Measurements from ENCODE around the gene ANXA8L1.
"Not testable (repeated sequence)": the region's sequence is repeated elsewhere in the genome, so short reads cannot be mapped to it uniquely, and the experiment has no call there.

ANXA8L1 gene, protein sequence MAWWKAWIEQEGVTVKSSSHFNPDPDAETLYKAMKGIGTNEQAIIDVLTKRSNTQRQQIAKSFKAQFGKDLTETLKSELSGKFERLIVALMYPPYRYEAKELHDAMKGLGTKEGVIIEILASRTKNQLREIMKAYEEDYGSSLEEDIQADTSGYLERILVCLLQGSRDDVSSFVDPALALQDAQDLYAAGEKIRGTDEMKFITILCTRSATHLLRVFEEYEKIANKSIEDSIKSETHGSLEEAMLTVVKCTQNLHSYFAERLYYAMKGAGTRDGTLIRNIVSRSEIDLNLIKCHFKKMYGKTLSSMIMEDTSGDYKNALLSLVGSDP

GRCh38 chr10:46375406-46375805, at the start of gene ANXA8L1:
ANXA8L1 (plus strand) TSS chr10:46375776; CDS start chr10:46375852, 76 bp downstream.
- H3K27me3 ChIP-seq (ENCODE audit: low read length); H4K20me1 ChIP-seq (ENCODE audit: low read depth, low read length); H3K9me2 ChIP-seq (replicated peaks; ENCODE audit: insufficient read depth, low read length); H3K27ac ChIP-seq (ENCODE audit: low read depth, low read length); H2AFZ ChIP-seq (ENCODE audit: low read depth, low read length, severe bottlenecking); H3K9ac ChIP-seq (ENCODE audit: low read length); H3K4me2 ChIP-seq (ENCODE audit: low read depth, low read length, poor library complexity, severe bottlenecking); H3F3A ChIP-seq (ENCODE audit: insufficient read depth); H3K79me2 ChIP-seq (ENCODE audit: insufficient read depth, low read length); H3K4me3 ChIP-seq (ENCODE audit: insufficient read depth, low read length, poor library complexity, severe bottlenecking); H3K36me3 ChIP-seq (ENCODE audit: low read length); H3K9me3 ChIP-seq (ENCODE audit: insufficient read depth, low read length): not testable (repeated sequence)

DNA sequence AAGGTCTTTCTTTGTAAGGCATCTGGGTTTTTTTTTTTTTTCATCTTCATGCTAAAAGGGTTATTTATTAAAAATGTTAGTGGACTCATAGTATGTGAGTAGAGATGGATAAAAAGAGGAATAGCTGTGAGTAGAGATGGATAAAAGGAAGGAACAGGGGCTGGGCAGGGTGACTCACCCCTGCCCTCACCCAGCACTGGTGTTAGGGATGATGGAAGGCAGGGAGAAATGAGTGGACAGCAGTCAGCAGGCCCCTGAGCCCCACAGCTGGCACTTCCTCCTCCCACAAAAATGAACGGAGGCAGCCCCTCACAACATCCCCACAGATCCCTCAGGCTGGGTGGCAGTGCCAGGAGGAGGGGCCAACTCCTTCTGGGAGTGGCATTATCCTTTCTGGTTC, 49.5 kb upstream of the ANXA8L1 start:
- no peak overlapping the region for H3K4me3 ChIP-seq (ENCODE audit: insufficient read depth, low read length, poor library complexity, severe bottlenecking)
- H3K36me3 ChIP-seq (ENCODE audit: low read length), result no peaks in the 10 kb centered on the region
- no peaks in the 10 kb centered on the region for H3K9me3 ChIP-seq (ENCODE audit: insufficient read depth, low read length)

GRCh38 chr10:46326971-46327370, 48.6 kb upstream of the ANXA8L1 start:
- Histone ChIP-seq H4K20me1 (ENCODE audit: low read depth, low read length) (no peaks in the 10 kb centered on the region), H3K27me3 (ENCODE audit: low read length) (no peaks in the 10 kb centered on the region), H3K36me3 (ENCODE audit: low read length) (no peaks in the 10 kb centered on the region), H3K9ac (ENCODE audit: low read length) (no peak overlapping the region), H3K4me2 (ENCODE audit: low read depth, low read length, poor library complexity, severe bottlenecking) (no peak overlapping the region), H3K9me3 (ENCODE audit: insufficient read depth, low read length) (no peaks in the 10 kb centered on the region), H2AFZ (ENCODE audit: low read depth, low read length, severe bottlenecking) (no peak overlapping the region), H3K27ac (ENCODE audit: low read depth, low read length) (no peak overlapping the region), H3K9me2 (replicated peaks; ENCODE audit: insufficient read depth, low read length) (no peaks in the 10 kb centered on the region), H3K4me3 (ENCODE audit: insufficient read depth, low read length, poor library complexity, severe bottlenecking) (no peak overlapping the region), H3F3A (ENCODE audit: insufficient read depth) (no peaks in the 10 kb centered on the region), H3K79me2 (ENCODE audit: insufficient read depth, low read length) (no peaks in the 10 kb centered on the region)
- TF ChIP-seq EZH2phosphoT487 (conservative IDR thresholded peaks at IDR 0.05; ENCODE audit: low read length) (no peak), CTCF (IDR thresholded peaks at IDR 0.05; ENCODE audit: insufficient read depth, low read length, poor library complexity, severe bottlenecking) (no peak)

More for the DNA sequence above, 49.5 kb upstream of the ANXA8L1 start:
- H3K4me2 ChIP-seq (ENCODE audit: low read depth, low read length, poor library complexity, severe bottlenecking), result no peak overlapping the region
- TF ChIP-seq CTCF (IDR thresholded peaks at IDR 0.05; ENCODE audit: insufficient read depth, low read length, poor library complexity, severe bottlenecking), result no peak
- TF ChIP-seq EZH2phosphoT487 (conservative IDR thresholded peaks at IDR 0.05; ENCODE audit: low read length), result no peak
- no peak overlapping the region for H3K27ac ChIP-seq (ENCODE audit: low read depth, low read length)
- H4K20me1 ChIP-seq (ENCODE audit: low read depth, low read length), result no peaks in the 10 kb centered on the region
- no peak overlapping the region for H2AFZ ChIP-seq (ENCODE audit: low read depth, low read length, severe bottlenecking)
- no peaks in the 10 kb centered on the region for H3K27me3 ChIP-seq (ENCODE audit: low read length)
- H3K9ac ChIP-seq (ENCODE audit: low read length), result no peak overlapping the region
- H3F3A ChIP-seq (ENCODE audit: insufficient read depth), result no peaks in the 10 kb centered on the region
- H3K9me2 ChIP-seq (replicated peaks; ENCODE audit: insufficient read depth, low read length), result no peaks in the 10 kb centered on the region
- H3K79me2 ChIP-seq (ENCODE audit: insufficient read depth, low read length), result no peaks in the 10 kb centered on the region

DNA sequence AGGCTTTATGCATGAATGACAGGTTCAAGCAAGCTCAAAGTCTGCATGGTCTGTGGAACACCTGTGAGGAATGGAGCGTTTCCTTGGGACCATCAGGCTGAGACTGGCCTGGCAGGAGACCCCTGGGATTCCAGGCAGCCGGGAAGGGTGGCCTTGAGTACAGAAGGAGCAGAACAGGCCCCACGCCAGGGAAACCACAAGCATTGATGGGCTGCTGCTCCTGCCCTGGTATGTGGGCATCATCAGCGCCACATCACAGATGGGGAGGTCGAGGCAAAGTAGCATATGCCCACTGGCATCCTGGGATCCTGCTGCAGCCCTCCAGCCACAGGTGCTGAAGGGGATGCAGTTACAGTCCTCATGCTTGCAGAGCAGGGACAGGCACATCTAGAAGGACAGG, 47.9 kb upstream of the ANXA8L1 start:
- TF ChIP-seq CTCF (IDR thresholded peaks at IDR 0.05; ENCODE audit: insufficient read depth, low read length, poor library complexity, severe bottlenecking) (no peak), EZH2phosphoT487 (conservative IDR thresholded peaks at IDR 0.05; ENCODE audit: low read length) (no peak)

More for the DNA sequence above, 47.9 kb upstream of the ANXA8L1 start:
- Histone ChIP-seq H3K9me2 (replicated peaks; ENCODE audit: insufficient read depth, low read length) (no peaks in the 10 kb centered on the region), H4K20me1 (ENCODE audit: low read depth, low read length) (no peaks in the 10 kb centered on the region), H3K79me2 (ENCODE audit: insufficient read depth, low read length) (no peaks in the 10 kb centered on the region), H3K27me3 (ENCODE audit: low read length) (no peaks in the 10 kb centered on the region), H3K9me3 (ENCODE audit: insufficient read depth, low read length) (no peaks in the 10 kb centered on the region), H3K9ac (ENCODE audit: low read length) (no peak overlapping the region), H3F3A (ENCODE audit: insufficient read depth) (no peaks in the 10 kb centered on the region), H3K27ac (ENCODE audit: low read depth, low read length) (no peak overlapping the region), H3K36me3 (ENCODE audit: low read length) (no peaks in the 10 kb centered on the region), H3K4me2 (ENCODE audit: low read depth, low read length, poor library complexity, severe bottlenecking) (no peak overlapping the region), H2AFZ (ENCODE audit: low read depth, low read length, severe bottlenecking) (no peak overlapping the region), H3K4me3 (ENCODE audit: insufficient read depth, low read length, poor library complexity, severe bottlenecking) (no peak overlapping the region)

Data from SU-DHL-6 (cell line).